Measurements from ENCODE around the gene RDH16.
"Not testable (repeated sequence)": the region's sequence is repeated elsewhere in the genome, so short reads cannot be mapped to it uniquely, and the experiment has no call there.

The RDH16 gene

GRCh38 chr12:56989861-56990610, 32.6 kb upstream of the RDH16 start:
- DNase-seq (ENCODE audit: low read depth): no peak

- no peak for DNase-seq (ENCODE audit: low read depth)
Observed at GRCh38 chr12:56988207-56988739, 30.9 kb upstream of the RDH16 start.

GRCh38 chr12:56987551-56988053, 30.2 kb upstream of the RDH16 start:
- peak; percentile 72 for DNase-seq (ENCODE audit: low read depth)

- no peak for DNase-seq (ENCODE audit: low read depth)
Observed at GRCh38 chr12:56987011-56987410, 29.6 kb upstream of the RDH16 start.

GRCh38 chr12:56985714-56986113, 28.3 kb upstream of the RDH16 start:
- DNase-seq (ENCODE audit: low read depth): not testable (repeated sequence)

GRCh38 chr12:56983386-56983785, 26.0 kb upstream of the RDH16 start:
- DNase-seq (ENCODE audit: low read depth): no peak

- DNase-seq (ENCODE audit: low read depth): not testable (repeated sequence)
Observed at GRCh38 chr12:56982578-56983236, 25.3 kb upstream of the RDH16 start.

GRCh38 chr12:56980941-56981530, 23.6 kb upstream of the RDH16 start:
- DNase-seq (ENCODE audit: low read depth): no peak

GRCh38 chr12:56980268-56980667, 22.9 kb upstream of the RDH16 start:
- DNase-seq (ENCODE audit: low read depth): no peak

- DNase-seq (ENCODE audit: low read depth): no peak
Observed at GRCh38 chr12:56979628-56980027, 22.2 kb upstream of the RDH16 start.

GRCh38 chr12:56978397-56979138, 21.2 kb upstream of the RDH16 start:
- DNase-seq (ENCODE audit: low read depth): no peak

GRCh38 chr12:56977361-56977760, 20.0 kb upstream of the RDH16 start:
- DNase-seq (ENCODE audit: low read depth): not testable (repeated sequence)

GRCh38 chr12:56974224-56974623, 16.8 kb upstream of the RDH16 start:
- not testable (repeated sequence) for DNase-seq (ENCODE audit: low read depth)

- not testable (repeated sequence) for DNase-seq (ENCODE audit: low read depth)
Observed at GRCh38 chr12:56968910-56969309, 11.5 kb upstream of the RDH16 start.

GRCh38 chr12:56965997-56966642, 8.7 kb upstream of the RDH16 start:
- DNase-seq (ENCODE audit: low read depth): not testable (repeated sequence)

GRCh38 chr12:56965124-56965523, 7.7 kb upstream of the RDH16 start:
- not testable (repeated sequence) for DNase-seq (ENCODE audit: low read depth)

GRCh38 chr12:56963557-56963956, 6.1 kb upstream of the RDH16 start:
- not testable (repeated sequence) for DNase-seq (ENCODE audit: low read depth)

GRCh38 chr12:56962247-56962646, 4.8 kb upstream of the RDH16 start:
- DNase-seq (ENCODE audit: low read depth): not testable (repeated sequence)

- DNase-seq (ENCODE audit: low read depth): no peak
Observed at GRCh38 chr12:56958422-56958821, 1.0 kb upstream of the RDH16 start.

- no peak for DNase-seq (ENCODE audit: low read depth)
Observed at GRCh38 chr12:56955631-56956256, 1.7 kb downstream of the RDH16 start.

GRCh38 chr12:56954958-56955355, 2.5 kb downstream of the RDH16 start:
- no peak for DNase-seq (ENCODE audit: low read depth)

All from activated T-cell treated with anti-CD3 and anti-CD28 coated beads for 1 hour (primary cell).